GM19328 (cell line): Measurements from ENCODE around the gene TIMM29.

Source experiments
- ATAC-seq: cut with Tn5 transposase; IDR thresholded peaks from one replicate; pipeline ENCODE4 v1.9.1; 2021; ENCODE audit warnings: mild to moderate bottlenecking, moderate library complexity; ENCODE audit not compliant: unreplicated experiment

TIMM29 gene

GRCh38 chr19:10911579-10912363, 16.8 kb upstream of the TIMM29 start:
- ATAC-seq: no peak

GRCh38 chr19:10912619-10913018, 16.0 kb upstream of the TIMM29 start:
- no peak for ATAC-seq

- no peak for ATAC-seq
Observed at GRCh38 chr19:10913716-10914340, 14.8 kb upstream of the TIMM29 start.

- no peak for ATAC-seq
Observed at GRCh38 chr19:10915130-10916091, 13.2 kb upstream of the TIMM29 start.

- ATAC-seq: no peak
Observed at GRCh38 chr19:10916602-10917001, 12.0 kb upstream of the TIMM29 start.

GRCh38 chr19:10918359-10918758, 10.3 kb upstream of the TIMM29 start:
- no peak for ATAC-seq

GRCh38 chr19:10919352-10920287, 9.0 kb upstream of the TIMM29 start:
- no peak for ATAC-seq

GRCh38 chr19:10920288-10920655, 8.3 kb upstream of the TIMM29 start:
- ATAC-seq: no peak

- no peak for ATAC-seq
Observed at GRCh38 chr19:10920781-10921180, 7.8 kb upstream of the TIMM29 start.

- no peak for ATAC-seq
Observed at GRCh38 chr19:10921199-10921909, 7.3 kb upstream of the TIMM29 start.

GRCh38 chr19:10921910-10922637, 6.5 kb upstream of the TIMM29 start:
- no peak for ATAC-seq

- ATAC-seq: no peak
Observed at GRCh38 chr19:10922638-10923014, 6.0 kb upstream of the TIMM29 start.

GRCh38 chr19:10923260-10924112, 5.1 kb upstream of the TIMM29 start:
- ATAC-seq: no peak

GRCh38 chr19:10924597-10924996, 4.0 kb upstream of the TIMM29 start:
- ATAC-seq: no peak

- ATAC-seq: no peak
Observed at GRCh38 chr19:10927730-10928562, 665 bp upstream of the TIMM29 start.

GRCh38 chr19:10929402-10929794, 787 bp downstream of the TIMM29 start:
- no peak for ATAC-seq

- no peak for ATAC-seq
Observed at GRCh38 chr19:10935371-10936059, 6.9 kb downstream of the TIMM29 start.
